GM12891 (cell line): ENCODE data around the gene C4orf54.

ENCODE experiments used
- POLR2A ChIP-seq: IDR thresholded peaks from 2 replicates; pipeline ENCODE4 v1.6.1; 2011; ENCODE audit warnings: low read depth, low read length, control low read depth
- TAF1 ChIP-seq: IDR thresholded peaks from 2 replicates; pipeline ENCODE4 v1.6.1; 2011; ENCODE audit warnings: low read depth, low read length, control low read depth

DNA sequence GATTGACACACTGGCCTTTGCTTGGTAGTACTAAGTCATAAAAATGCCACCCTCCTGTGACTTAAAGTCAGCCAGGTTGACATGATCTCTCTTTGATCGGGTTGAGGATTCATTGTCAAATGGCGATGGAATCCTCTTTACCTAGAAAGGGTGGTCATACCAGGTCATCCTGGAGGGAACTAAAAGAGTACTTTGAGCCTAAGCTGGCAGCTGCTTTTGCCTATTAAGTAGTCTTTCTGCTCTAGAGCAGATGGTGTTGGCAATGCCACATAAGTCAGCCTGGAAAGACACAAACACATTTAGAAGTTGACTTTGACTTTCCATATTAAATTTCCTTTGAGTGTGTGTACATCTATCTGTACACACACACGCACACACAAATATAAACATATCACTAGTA lies 39.2 kb upstream of the C4orf54 start:
- TF ChIP-seq TAF1 (no peak), POLR2A (no peak)
